H9 (cell line): ENCODE data around the gene LRRC14B. TPM values are rescaled to one million over a fixed set of nuclear protein-coding genes. Genes with fewer than 3 reads are reported as not detected.

ENCODE experiments used
- DNase-seq: peaks from one replicate; pipeline ENCODE4 v3.0.0-alpha.2; 2017
- H2AFZ ChIP-seq: one replicate; pipeline ENCODE4 v1.6.1; 2013; ENCODE audit warnings: mild to moderate bottlenecking, low read length, control low read depth, moderate library complexity
- H2AK5ac ChIP-seq: 2 replicates; pipeline ENCODE4 v1.6.1; 2013; ENCODE audit warnings: low read length, control low read depth, mixed read lengths; ENCODE audit not compliant: insufficient read length
- H2BK120ac ChIP-seq: one replicate; pipeline ENCODE4 v1.6.1; 2013; ENCODE audit warnings: low read depth, mild to moderate bottlenecking, low read length, control low read depth, inconsistent platforms; ENCODE audit not compliant: poor library complexity, severe bottlenecking
- H2BK12ac ChIP-seq: 2 replicates; pipeline ENCODE4 v1.6.1; 2013; ENCODE audit warnings: low read length, control low read depth, mixed read lengths, low read depth; ENCODE audit not compliant: insufficient read length
- H2BK15ac ChIP-seq: 2 replicates; pipeline ENCODE4 v1.6.1; 2013; ENCODE audit warnings: low read depth, low read length, control low read depth
- H2BK20ac ChIP-seq: one replicate; pipeline ENCODE4 v1.6.1; 2013; ENCODE audit warnings: low read depth, mild to moderate bottlenecking, low read length, control low read depth, inconsistent platforms; ENCODE audit not compliant: poor library complexity, severe bottlenecking
- H2BK5ac ChIP-seq: 2 replicates; pipeline ENCODE4 v1.6.1; 2013; ENCODE audit warnings: low read length, control low read depth, mixed read lengths; ENCODE audit not compliant: insufficient read length
- H3K14ac ChIP-seq: 2 replicates; pipeline ENCODE4 v1.6.1; 2013; ENCODE audit warnings: low read length, control low read depth; ENCODE audit not compliant: insufficient read depth
- H3K18ac ChIP-seq: 2 replicates; pipeline ENCODE4 v1.6.1; 2013; ENCODE audit warnings: low read depth, mild to moderate bottlenecking, mixed read lengths, low read length, control low read depth; ENCODE audit not compliant: insufficient read length
- H3K23ac ChIP-seq: 2 replicates; pipeline ENCODE4 v1.6.1; 2013; ENCODE audit warnings: low read length, control low read depth, mixed read lengths, low read depth; ENCODE audit not compliant: insufficient read length
- H3K23me2 ChIP-seq: 2 replicates; pipeline ENCODE4 v1.6.1; 2013; ENCODE audit warnings: low read depth, mild to moderate bottlenecking, mixed read lengths, low read length, control low read depth; ENCODE audit not compliant: insufficient read length, poor library complexity, severe bottlenecking
- H3K27ac ChIP-seq: 2 replicates; pipeline ENCODE4 v1.5.1; 2013; ENCODE audit warnings: low read length, control low read depth, mixed read lengths, low read depth; ENCODE audit not compliant: insufficient read length
- H3K27me3 ChIP-seq: 2 replicates; pipeline ENCODE4 v1.6.1; 2013; ENCODE audit warnings: low read length, control low read depth, inconsistent platforms; ENCODE audit not compliant: insufficient read depth
- H3K4ac ChIP-seq: 2 replicates; pipeline ENCODE4 v1.6.1; 2013; ENCODE audit warnings: low read depth, mild to moderate bottlenecking, control low read depth, inconsistent platforms, low read length, moderate library complexity
- H3K4me1 ChIP-seq: 2 replicates; pipeline ENCODE4 v1.6.1; 2013; ENCODE audit warnings: low read length, control low read depth, inconsistent platforms; ENCODE audit not compliant: insufficient read depth
- H3K4me2 ChIP-seq: 2 replicates; pipeline ENCODE4 v1.6.1; 2013; ENCODE audit warnings: low read length, control low read depth, mixed read lengths; ENCODE audit not compliant: insufficient read length, insufficient read depth
- H3K56ac ChIP-seq: 2 replicates; pipeline ENCODE4 v1.6.1; 2013; ENCODE audit warnings: low read depth, mild to moderate bottlenecking, mixed read lengths, low read length, control low read depth; ENCODE audit not compliant: insufficient read length
- H3K79me1 ChIP-seq: 2 replicates; pipeline ENCODE4 v1.6.1; 2013; ENCODE audit warnings: low read depth, mild to moderate bottlenecking, moderate library complexity, low read length, control low read depth, inconsistent platforms; ENCODE audit not compliant: insufficient read depth, poor library complexity, severe bottlenecking
- H3K79me2 ChIP-seq: 2 replicates; pipeline ENCODE4 v1.6.1; 2013; ENCODE audit warnings: low read length, control low read depth, inconsistent platforms; ENCODE audit not compliant: insufficient read depth
- H3K9ac ChIP-seq: 2 replicates; pipeline ENCODE4 v1.6.1; 2013; ENCODE audit warnings: low read length, control low read depth, mixed read lengths; ENCODE audit not compliant: insufficient read length; ENCODE audit errors: extremely low read depth
- H3K9me3 ChIP-seq: one replicate; pipeline ENCODE4 v1.6.1; 2013; ENCODE audit warnings: low read depth, low read length, inconsistent platforms; ENCODE audit not compliant: control insufficient read depth
- H3T11ph ChIP-seq: one replicate; pipeline ENCODE4 v1.6.1; 2013; ENCODE audit warnings: mild to moderate bottlenecking, low read length, control low read depth, inconsistent platforms
- H4K20me1 ChIP-seq: one replicate; pipeline ENCODE4 v1.6.1; 2013; ENCODE audit not compliant: control insufficient read depth, insufficient read length, insufficient read depth
- H4K5ac ChIP-seq: 2 replicates; pipeline ENCODE4 v1.6.1; 2013; ENCODE audit warnings: low read depth, mild to moderate bottlenecking, mixed read lengths, low read length, control low read depth; ENCODE audit not compliant: insufficient read length
- H4K8ac ChIP-seq: replicated peaks from 2 replicates; pipeline ENCODE4 v1.6.1; 2013; ENCODE audit warnings: low read length, control low read depth, mixed read lengths, low read depth; ENCODE audit not compliant: insufficient read length
- H4K91ac ChIP-seq: 2 replicates; pipeline ENCODE4 v1.6.1; 2013; ENCODE audit warnings: low read depth, mild to moderate bottlenecking, moderate library complexity, mixed read lengths, low read length, control low read depth; ENCODE audit not compliant: insufficient read length
- H3K27ac Mint-ChIP-seq, 3 experiments: 2 replicates in 2 of 3; 3 replicates in 1 of 3; pipeline ENCODE4 v1.8.0; 2020 to 2021; ENCODE audit warnings: mixed read lengths in 3 of 3, mild to moderate bottlenecking in 1 of 3, moderate library complexity in 1 of 3
- H3K27me3 Mint-ChIP-seq: 2 replicates; pipeline ENCODE4 v1.8.0; 2021; ENCODE audit warnings: low read depth, mild to moderate bottlenecking, moderate library complexity, mixed read lengths
- H3K36me3 Mint-ChIP-seq, 3 experiments: 2 replicates in 2 of 3; 3 replicates in 1 of 3; pipeline ENCODE4 v1.8.0; 2020 to 2021; ENCODE audit warnings: low read depth in 3 of 3, mixed read lengths in 3 of 3; ENCODE audit not compliant: insufficient read depth in 1 of 3
- H3K4me1 Mint-ChIP-seq, 2 experiments: 2 replicates each; pipeline ENCODE4 v1.8.0; 2020; ENCODE audit warnings: mixed read lengths in 2 of 2
- H3K4me3 Mint-ChIP-seq, 2 experiments: 2 replicates in 1 of 2; 3 replicates in 1 of 2; pipeline ENCODE4 v1.8.0; 2020 to 2021; ENCODE audit warnings: mild to moderate bottlenecking in 2 of 2, mixed read lengths in 2 of 2, moderate library complexity in 1 of 2
- H3K9me3 Mint-ChIP-seq, 2 experiments: 2 replicates in 1 of 2; 3 replicates in 1 of 2; pipeline ENCODE4 v1.8.0; 2020; ENCODE audit warnings: mild to moderate bottlenecking in 2 of 2, mixed read lengths in 2 of 2, moderate library complexity in 1 of 2
- CTCF ChIP-seq: fragments of 200-600 bp; sonication (generic); conservative IDR thresholded peaks from 3 replicates; pipeline ENCODE4 v1.8.0; 2021; ENCODE audit warnings: antibody characterized with exemption, mild to moderate bottlenecking
- whole genome bisulfite sequencing: extraction: QIAGEN DNeasy Blood & Tissue Kit; methylation state at CpG from one replicate; pipeline ENCODE4 v1.1.7; 2013; ENCODE audit warnings: missing lambda C conversion rate, low lambda C conversion rate, mixed read lengths; ENCODE audit not compliant: insufficient read length; ENCODE audit errors: extremely low coverage; 5-methylcytosine and 5-hydroxymethylcytosine counted together
- total RNA-seq: library from RNA; stranded (reverse); gene quantifications from 2 replicates; pipeline ENCODE4 v1.2.1, GENCODE V29; 2021

The LRRC14B gene
- total RNA-seq, 1 experiment from 2014 or later = not detected

- Histone ChIP-seq H2BK5ac (no peak overlapping the region), H4K20me1 (no peaks in the 10 kb centered on the region), H3K14ac (no peak overlapping the region), H3K79me2 (no peaks in the 10 kb centered on the region), H3K27me3 (no peaks in the 10 kb centered on the region), H3K56ac (no peak overlapping the region), H3K79me1 (no peaks in the 10 kb centered on the region), H3K9me3 (no peaks in the 10 kb centered on the region), H2BK20ac (no peak overlapping the region), H4K5ac (no peak overlapping the region), H3K4me2 (no peak overlapping the region), H2BK12ac (no peak overlapping the region), H3K4me1 (no peaks in the 10 kb centered on the region), H3K18ac (no peak overlapping the region), H2AK5ac (no peak overlapping the region), H3K4ac (no peak overlapping the region), H3K23me2 (no peaks in the 10 kb centered on the region), H3K23ac (no peak overlapping the region), H4K91ac (no peak overlapping the region), H3T11ph (no peak overlapping the region), H3K9ac (no peak overlapping the region), H2AFZ (no peak overlapping the region), H2BK120ac (no peak overlapping the region), H3K27ac (no peak overlapping the region), H2BK15ac (no peak overlapping the region), H4K8ac (no peak overlapping the region)
- no CpG with 5 or more reads among the region's 13 CpGs for WGBS
- DNase-seq = no peak
- H3K36me3 Mint-ChIP-seq = peaks cover 4 to 46% (median 41%) of the 10 kb centered on the region in 3 experiments; a peak in 6 of 7 replicates
- no peak overlapping the region for H3K4me3 Mint-ChIP-seq
- H3K4me1 Mint-ChIP-seq = no peaks in the 10 kb centered on the region
- TF ChIP-seq CTCF = no peak
- no peaks in the 10 kb centered on the region for H3K9me3 Mint-ChIP-seq
- no peak overlapping the region for H3K27ac Mint-ChIP-seq
- no peaks in the 10 kb centered on the region; the same call in 1 of the 2 replicates for H3K27me3 Mint-ChIP-seq
These were observed 18.9 kb upstream of the LRRC14B start for GRCh38 chr5:172421-172820.
